Measurements from ENCODE around the gene AHCY.

DNA sequence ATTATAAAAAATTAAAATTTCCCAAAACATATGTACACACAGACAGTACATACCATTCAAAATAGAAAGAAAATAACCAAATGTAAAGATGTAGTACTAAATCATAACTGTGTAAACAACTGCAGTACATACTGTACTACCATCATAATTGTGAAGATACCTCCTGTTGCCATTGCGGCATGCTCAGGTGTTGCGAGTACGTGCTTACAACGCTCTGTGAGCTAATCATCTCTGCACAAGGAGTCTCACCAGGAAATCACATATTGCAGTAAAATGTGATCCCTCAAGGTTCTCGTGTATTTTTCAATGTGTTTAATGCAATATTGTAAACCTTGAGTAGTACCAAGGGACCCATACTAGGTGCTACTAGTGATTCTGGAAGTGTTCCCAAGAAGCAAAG, 39.0 kb downstream of the AHCY start:
- TF ChIP-seq, protein P1, sequence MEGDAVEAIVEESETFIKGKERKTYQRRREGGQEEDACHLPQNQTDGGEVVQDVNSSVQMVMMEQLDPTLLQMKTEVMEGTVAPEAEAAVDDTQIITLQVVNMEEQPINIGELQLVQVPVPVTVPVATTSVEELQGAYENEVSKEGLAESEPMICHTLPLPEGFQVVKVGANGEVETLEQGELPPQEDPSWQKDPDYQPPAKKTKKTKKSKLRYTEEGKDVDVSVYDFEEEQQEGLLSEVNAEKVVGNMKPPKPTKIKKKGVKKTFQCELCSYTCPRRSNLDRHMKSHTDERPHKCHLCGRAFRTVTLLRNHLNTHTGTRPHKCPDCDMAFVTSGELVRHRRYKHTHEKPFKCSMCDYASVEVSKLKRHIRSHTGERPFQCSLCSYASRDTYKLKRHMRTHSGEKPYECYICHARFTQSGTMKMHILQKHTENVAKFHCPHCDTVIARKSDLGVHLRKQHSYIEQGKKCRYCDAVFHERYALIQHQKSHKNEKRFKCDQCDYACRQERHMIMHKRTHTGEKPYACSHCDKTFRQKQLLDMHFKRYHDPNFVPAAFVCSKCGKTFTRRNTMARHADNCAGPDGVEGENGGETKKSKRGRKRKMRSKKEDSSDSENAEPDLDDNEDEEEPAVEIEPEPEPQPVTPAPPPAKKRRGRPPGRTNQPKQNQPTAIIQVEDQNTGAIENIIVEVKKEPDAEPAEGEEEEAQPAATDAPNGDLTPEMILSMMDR (IDR thresholded peaks at IDR 0.05) = no peak
- TF ChIP-seq POLR2A (IDR thresholded peaks at IDR 0.05) = no peak
